Stimulated activated CD4-positive, alpha-beta T cell treated with anti-CD3 and anti-CD28 coated beads, Interleukin-12 subunit alpha, Interleukin-12 subunit beta, amount 100 ng/mL, for 48 hours (primary cell): ENCODE results near the gene ROR2.
"Not testable (repeated sequence)": the region's sequence is repeated elsewhere in the genome, so short reads cannot be mapped to it uniquely, and the experiment has no call there.

Experiments used
- DNase-seq, 3 donors: peaks; one replicate each; pipeline ENCODE4 v3.0.0-alpha.2; 2020; ENCODE audit warnings: low read depth in 2 of 3, low spot score in 1 of 3

The ROR2 gene

GRCh38 chr9:91540506-91540905 is 409.5 kb downstream of the ROR2 start:
- DNase-seq, result not testable (repeated sequence)

GRCh38 chr9:91536211-91536691 is 413.8 kb downstream of the ROR2 start:
- no peak for DNase-seq

GRCh38 chr9:91534374-91534773 is 415.7 kb downstream of the ROR2 start:
- no peak for DNase-seq

- DNase-seq, result no peak
These were observed 416.6 kb downstream of the ROR2 start for GRCh38 chr9:91533382-91533781.

GRCh38 chr9:91532325-91532724 is 417.7 kb downstream of the ROR2 start:
- no peak for DNase-seq

- no peak for DNase-seq
These were observed 419.2 kb downstream of the ROR2 start for GRCh38 chr9:91530829-91531228.

GRCh38 chr9:91522481-91522880 is 427.5 kb downstream of the ROR2 start:
- DNase-seq, result no peak

- DNase-seq, result no peak
These were observed 430.3 kb downstream of the ROR2 start for GRCh38 chr9:91519520-91520277.

GRCh38 chr9:91518462-91518861 is 431.6 kb downstream of the ROR2 start:
- DNase-seq, result no peak

GRCh38 chr9:91517801-91518200 is 432.2 kb downstream of the ROR2 start:
- DNase-seq, result no peak

GRCh38 chr9:91517332-91517731 is 432.7 kb downstream of the ROR2 start:
- DNase-seq, result not testable (repeated sequence)

- no peak for DNase-seq
These were observed 433.3 kb downstream of the ROR2 start for GRCh38 chr9:91516777-91517176.

- no peak for DNase-seq
These were observed 433.9 kb downstream of the ROR2 start for GRCh38 chr9:91516081-91516480.

- peak in 1 of 3 donors; percentile 11 for DNase-seq
These were observed 434.8 kb downstream of the ROR2 start for GRCh38 chr9:91515074-91515687.
